ENCODE data around the gene NECTIN2.

DNA sequence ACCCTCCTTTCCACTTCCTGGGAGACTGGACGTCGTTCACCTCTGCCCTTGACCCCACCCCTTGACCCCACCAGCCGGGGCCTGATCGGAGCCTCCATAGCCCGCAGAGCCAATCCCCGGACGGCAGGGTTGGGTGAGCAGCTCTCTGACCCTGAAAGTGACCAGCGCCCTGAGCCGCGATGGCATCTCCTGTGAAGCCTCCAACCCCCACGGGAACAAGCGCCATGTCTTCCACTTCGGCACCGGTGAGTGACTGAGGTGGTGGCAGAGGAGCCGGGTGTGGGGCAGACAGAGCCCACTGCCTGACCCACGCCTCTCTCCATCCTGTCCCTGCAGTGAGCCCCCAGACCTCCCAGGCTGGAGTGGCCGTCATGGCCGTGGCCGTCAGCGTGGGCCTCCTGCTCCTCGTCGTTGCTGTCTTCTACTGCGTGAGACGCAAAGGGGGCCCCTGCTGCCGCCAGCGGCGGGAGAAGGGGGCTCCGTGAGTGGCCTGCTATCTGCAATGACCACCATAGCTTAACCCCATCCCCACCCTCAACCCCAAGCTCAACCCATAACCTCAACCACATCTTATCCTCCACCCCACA, 26.8 kb upstream of the NECTIN2 start:
- TF ChIP-seq, protein P1, sequence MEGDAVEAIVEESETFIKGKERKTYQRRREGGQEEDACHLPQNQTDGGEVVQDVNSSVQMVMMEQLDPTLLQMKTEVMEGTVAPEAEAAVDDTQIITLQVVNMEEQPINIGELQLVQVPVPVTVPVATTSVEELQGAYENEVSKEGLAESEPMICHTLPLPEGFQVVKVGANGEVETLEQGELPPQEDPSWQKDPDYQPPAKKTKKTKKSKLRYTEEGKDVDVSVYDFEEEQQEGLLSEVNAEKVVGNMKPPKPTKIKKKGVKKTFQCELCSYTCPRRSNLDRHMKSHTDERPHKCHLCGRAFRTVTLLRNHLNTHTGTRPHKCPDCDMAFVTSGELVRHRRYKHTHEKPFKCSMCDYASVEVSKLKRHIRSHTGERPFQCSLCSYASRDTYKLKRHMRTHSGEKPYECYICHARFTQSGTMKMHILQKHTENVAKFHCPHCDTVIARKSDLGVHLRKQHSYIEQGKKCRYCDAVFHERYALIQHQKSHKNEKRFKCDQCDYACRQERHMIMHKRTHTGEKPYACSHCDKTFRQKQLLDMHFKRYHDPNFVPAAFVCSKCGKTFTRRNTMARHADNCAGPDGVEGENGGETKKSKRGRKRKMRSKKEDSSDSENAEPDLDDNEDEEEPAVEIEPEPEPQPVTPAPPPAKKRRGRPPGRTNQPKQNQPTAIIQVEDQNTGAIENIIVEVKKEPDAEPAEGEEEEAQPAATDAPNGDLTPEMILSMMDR (IDR thresholded peaks at IDR 0.05; ENCODE audit: low read depth, low read length, poor library complexity, severe bottlenecking) = no peak
- TF ChIP-seq EZH2phosphoT487 (IDR thresholded peaks at IDR 0.05; ENCODE audit: borderline replicate concordance, low read length) = no peak
